GM18517 (cell line): Measurements from ENCODE around the gene LPXN.
A peak's percentile ranks its signal among the peaks of the same experiment; 100 is the strongest.

Experiments used
- ATAC-seq: cut with Tn5 transposase; IDR thresholded peaks from one replicate; pipeline ENCODE4 v1.9.1; 2021; ENCODE audit warnings: mild to moderate bottlenecking, moderate library complexity; ENCODE audit not compliant: unreplicated experiment

Gene LPXN

DNA sequence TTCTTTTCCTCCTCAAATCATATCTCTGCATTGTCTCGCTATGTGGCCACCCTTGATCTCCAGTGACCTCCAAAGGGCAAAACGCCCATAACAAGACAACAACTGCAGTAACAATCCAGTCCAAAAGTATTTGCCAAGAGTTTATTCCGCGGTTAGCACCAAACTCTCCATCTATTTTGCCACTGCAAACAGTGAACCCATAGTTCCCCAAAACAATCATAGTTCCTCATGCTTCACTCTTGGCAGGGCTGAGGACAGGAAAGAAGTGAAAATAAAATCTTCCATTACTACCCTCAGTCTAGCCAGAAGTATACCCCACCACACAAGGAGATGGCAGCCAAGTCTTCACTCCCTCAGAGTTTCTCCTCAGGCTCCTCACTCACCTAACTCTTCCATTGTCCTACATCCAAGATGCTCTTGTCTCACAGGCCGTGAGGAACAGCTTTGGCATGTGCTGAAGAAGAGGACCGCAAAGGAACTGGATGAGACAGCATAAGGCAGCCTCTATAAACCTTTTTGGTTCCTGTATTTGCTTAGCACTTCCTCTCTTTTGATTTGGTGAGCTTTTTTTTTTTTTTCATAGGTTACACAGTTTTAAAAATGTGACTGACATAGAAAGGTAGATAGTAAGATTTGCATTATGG, at the start of gene LPXN:
TSS of gene LPXN (minus strand) at position 480 of the 644 bp plus-strand sequence. CDS start at position 396, 84 bp downstream.
- ATAC-seq, result no peak

DNA sequence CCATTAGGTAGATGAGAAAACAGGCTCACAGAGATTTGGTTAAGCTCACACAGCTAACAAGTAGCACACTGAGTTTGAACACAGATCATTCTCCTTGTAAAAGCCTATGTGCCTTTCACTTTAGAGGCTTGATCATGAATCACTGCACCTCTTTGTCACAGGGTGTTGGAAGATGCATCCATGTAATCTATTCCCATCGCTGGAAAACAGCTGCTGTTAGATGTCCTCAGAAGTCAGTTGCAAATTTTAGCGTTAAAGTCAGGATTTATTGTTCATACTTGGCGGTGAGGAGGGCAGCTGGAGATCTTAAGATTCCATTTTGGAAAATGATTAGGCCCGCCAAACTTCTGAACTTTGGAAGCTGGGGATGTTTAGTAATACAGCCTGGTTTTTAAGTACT, 49.4 kb upstream of the LPXN start:
- ATAC-seq, result no peak

GRCh38 chr11:58622344-58622743, 46.7 kb upstream of the LPXN start, which contains the start of gene CNTF:
CNTF (plus strand) TSS chr11:58622665; CDS start chr11:58622753, 88 bp downstream.
- ATAC-seq, result no peak

DNA sequence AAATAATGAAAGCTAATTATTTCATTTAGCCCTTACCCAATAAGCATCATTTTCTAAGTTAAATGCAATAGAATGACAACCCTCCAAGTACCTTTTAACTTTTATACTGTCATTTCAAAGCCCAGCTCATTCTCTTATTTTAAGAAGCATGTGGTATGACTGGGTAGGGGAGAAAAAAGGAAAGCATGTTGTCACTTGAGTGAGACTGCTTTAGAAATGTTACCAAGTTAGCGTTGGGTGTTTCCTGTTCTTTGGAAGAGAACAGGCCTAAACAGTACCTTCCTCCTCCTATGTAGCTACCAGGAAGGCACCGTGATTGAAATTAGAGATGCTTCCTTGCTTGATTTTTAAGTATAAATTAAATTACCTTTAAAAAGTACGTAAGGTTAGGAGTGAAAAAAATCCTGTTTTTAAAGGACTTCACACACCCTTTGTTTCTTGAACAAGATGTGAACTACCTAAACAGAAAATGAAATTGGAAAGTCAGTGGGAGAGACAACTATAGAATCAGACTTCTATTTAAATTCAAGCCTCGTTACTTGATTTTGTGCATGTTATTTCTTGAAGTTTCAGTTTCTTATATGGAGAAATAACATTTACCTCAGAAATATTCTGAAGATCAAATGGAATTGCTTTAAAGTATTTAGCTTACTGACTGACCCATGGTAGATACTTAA, 46.1 kb upstream of the LPXN start:
- peak; percentile 50 for ATAC-seq

DNA sequence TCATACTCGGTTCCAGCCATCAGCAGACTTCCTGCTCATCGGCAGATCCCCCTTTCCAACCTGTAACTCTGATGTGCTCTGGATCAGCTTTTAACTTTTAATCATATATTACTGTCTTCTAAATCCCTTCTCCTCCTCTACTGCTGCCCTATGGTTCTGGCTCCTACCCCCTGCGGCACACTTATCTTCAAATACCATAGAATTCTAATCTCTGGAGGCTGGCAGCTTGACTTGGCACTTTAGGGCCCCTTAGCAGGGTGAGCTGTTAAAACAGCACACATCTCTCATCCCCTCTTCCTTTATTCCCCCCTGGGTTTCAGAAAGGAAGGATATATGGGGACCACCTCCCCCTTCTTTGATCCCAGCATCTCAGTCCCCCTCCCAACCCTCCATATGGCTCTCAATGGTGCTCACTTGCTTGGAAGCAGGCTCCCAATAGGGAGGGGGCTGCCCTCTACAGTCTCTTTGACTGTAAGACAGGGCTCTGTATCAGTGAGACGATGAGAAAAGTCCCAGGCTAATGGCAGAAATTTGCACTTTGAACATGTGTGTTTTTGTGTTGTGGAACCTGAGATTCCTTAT, 42.4 kb upstream of the LPXN start:
- ATAC-seq, result no peak

GRCh38 chr11:58616594-58616993, 40.9 kb upstream of the LPXN start:
- no peak for ATAC-seq

DNA sequence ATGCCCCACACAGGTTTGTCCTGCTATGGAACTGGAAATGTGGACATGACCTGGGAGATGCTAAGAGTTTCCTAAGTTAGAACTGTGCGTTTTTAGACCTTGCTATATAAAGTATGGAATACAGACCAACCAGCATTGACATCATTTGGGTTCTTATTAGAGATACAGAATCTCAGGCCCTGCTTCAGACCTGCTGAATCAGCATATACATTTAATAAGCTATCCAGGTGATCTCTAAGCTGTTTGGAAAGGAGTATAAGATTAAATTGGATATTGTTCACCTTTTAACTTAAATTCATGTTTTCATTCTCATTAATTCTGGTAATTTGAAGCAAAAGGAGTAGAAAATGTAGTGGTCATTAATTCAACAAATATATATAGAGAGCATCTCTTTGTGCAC, 39.9 kb upstream of the LPXN start:
- no peak for ATAC-seq

- no peak for ATAC-seq
Observed at GRCh38 chr11:58613228-58613627, 37.6 kb upstream of the LPXN start.

DNA sequence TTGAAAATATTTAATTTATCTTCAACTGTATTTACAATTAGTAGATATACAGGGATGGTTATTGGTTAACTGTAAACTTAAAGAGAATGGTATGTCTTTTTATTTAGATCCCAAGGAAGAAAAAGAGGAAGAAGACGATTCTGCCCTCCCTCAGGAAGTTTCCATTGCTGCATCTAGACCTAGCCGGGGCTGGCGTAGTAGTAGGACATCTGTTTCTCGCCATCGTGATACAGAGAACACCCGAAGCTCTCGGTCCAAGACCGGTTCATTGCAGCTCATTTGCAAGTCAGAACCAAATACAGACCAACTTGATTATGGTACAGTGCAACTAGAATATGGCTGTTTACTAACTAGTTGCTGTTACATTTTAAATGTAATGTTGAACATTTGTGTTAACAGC, 34.1 kb upstream of the LPXN start:
- ATAC-seq, result no peak

GRCh38 chr11:58608331-58608730, 32.7 kb upstream of the LPXN start:
- no peak for ATAC-seq

DNA sequence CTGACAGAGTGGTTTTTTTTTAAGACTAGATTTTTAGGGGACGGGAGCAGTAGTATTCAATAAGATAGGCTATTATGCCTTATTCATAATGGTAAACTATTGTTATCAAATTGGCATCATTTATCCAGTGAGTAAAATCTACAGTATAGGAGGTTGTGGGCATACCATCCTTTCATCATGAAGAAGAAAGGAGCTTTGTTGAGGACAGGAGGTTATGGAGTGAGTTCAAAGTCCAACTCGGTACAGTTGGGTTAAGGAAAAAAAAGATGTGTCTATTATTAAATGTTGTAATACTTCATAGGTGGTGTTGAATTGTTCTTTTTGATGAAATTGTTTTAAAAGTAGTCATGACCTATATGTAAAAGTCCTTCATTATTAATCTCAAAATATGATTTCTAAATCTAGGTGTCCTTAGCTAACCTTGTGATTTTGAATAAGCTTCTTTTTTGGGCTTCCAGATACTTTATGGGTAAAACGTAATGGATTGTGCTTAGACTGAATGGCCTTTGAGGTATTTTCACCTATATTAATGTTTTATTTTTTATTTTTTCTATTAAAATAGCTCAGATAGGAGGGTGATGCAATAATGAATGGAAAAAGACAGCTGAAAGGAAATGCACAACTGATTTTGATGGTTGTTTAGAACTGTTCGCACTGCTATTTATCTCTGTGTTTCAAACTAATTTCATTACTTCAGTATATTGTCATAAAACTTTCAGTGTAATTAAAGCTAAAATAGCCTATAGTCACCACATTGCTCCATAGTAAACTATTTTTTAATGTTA, 31.5 kb upstream of the LPXN start:
- no peak for ATAC-seq

- ATAC-seq, result no peak
Observed at GRCh38 chr11:58600510-58600909, 24.9 kb upstream of the LPXN start.

DNA sequence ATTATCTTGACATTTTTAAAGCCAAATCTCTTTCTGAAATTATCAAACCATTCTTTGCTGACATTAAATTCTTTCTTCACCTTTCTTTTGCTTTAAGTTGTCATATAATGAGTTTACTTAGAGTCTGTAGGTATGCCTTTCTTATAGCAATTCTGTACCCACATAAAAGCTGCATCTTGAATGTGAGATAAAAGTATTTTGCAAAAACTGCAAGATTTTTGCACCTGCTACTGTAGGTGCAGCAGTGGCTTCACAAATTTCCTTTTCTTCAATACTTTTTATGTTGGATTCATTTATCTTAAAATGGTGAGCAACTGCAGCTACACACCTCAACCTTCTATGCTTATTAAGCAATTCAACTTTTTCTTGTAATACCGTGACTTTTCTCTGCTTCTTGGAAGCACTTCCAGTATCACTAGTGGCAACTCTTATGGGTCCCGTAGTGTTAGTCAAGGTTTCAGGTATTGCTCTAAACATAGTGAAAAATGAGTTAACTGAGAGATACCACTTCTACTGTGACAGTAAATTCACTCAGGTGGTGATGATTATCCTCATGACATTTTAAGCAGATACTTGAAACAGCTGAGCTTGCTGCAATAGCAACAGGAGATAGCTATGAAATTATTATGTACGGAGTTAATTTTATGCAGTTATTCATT, 22.0 kb upstream of the LPXN start:
- no peak for ATAC-seq

DNA sequence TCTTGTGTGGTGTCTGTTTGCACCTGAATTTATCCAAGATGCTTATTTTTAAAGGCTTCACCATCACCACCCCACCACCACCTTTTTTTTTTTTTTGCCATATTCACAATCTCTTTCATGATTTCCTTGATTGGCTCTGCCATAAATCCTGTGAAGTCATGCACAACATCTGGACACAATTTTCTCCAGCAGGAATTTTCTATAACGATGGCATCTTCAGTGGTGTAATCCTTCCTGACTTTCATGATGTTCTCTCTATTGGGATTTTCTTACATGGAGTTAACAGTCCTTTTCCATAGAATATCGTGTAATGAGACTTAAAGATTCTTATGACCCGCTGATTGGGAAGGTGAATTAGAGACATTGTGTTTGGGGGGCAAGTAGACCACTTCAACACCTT, 21.0 kb upstream of the LPXN start:
- no peak for ATAC-seq

- no peak for ATAC-seq
Observed at GRCh38 chr11:58594826-58595225, 19.2 kb upstream of the LPXN start.

DNA sequence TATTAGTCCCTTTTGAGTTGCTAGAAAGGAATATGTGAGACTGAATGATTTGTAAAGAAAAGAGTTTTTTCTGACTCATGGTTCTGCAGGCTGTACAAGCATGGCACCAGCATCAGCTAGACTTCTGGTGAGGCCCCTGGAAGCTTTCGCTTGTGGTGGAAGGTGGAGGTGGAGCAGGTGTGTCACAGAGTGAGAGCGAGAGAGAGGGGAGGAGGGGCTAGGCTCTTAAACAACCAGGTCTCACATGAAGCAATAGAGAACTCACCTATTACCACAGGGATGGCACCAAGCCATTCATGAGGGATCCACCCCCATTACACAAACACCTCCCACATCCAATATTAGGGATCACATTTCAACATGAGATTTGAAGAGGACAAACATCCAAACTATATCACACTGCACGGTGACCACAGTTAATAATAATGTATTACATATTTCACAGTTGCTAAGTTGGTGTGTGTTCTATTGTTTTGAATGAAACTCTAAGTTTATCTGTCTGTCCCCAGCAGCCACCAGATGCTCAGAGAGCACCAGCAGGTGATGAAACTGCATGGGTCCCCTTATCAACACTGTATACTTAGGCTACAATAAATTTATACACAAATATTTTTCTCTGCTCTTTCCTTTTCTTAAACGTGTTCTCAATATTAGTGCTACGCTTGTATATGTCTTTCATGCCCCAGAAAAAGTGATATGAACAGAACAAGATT, 17.3 kb upstream of the LPXN start:
- ATAC-seq, result no peak

DNA sequence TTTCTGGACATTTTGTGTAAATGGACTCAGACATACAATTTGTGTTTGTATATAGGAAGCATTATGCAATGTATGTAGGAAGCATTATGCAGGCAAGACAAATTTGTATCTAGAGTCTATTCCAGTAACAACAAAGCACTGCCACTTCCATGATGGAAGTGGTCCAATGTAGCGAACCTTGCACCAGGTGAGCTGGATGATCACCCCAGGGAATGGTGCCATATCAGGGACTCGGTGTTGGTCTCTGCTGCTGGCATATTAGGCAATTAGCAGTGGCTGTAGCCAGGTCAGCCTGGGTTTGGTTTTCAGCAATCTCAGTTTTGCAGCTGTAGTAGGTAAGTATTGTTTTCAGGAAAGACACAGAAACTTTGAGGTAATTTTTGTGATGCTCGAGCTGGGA, 16.0 kb upstream of the LPXN start:
- no peak for ATAC-seq

DNA sequence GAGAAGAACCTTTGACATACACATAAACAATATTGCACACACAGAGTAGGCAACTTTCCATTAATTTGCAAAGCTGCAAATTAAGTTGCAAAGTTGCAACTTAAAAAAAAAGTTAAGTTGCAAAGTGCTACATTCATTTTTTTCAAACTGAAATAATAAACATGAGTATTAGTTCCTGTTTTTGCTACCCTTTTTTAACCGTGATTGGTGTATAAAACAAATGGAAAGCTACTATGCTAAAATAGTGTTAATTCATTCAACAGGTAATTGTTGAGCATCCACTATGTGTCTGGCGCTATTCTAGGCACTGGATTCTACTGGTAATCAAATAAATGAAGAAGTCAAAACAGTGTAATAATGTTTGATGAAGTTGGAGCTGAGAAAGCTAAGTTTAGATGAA, 11.3 kb upstream of the LPXN start:
- ATAC-seq, result no peak

DNA sequence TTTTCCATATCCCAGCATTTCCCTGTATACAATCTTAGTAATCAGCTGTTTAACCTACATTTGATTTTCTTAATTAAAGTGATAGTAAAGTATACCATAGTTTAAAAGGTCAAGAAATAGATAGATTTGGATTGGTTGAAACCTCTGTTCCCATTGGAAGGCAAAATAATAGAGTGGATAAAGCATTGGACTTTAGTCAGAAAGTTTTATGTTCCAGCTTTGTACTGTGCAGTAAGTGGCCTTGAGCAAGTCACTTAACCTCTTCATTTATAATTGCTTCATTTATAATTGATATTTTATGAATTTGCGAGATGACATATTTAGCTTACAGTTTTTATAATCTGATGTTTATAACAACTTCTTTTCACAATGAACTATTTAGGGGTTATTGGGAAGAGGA, 6.8 kb upstream of the LPXN start:
- ATAC-seq, result no peak

DNA sequence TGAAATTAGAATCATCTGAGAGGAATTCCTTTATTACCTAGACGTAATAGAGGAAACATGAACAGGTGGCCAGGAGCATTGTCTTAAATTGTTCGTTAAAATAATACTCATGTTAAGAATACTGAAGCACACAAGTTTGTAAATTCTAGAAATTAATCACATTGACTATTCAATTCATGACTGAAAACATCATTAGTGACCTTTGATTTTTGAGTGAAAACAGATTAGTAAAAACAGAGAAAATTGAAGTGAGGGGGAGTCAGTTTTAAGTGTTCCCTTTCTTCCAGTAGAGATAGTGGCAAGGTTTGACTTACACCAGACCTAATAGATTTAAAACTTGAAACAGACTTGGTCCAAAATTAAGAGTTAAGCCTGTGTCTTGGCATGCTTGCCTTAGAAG, 4.7 kb upstream of the LPXN start:
- no peak for ATAC-seq
